NCI-H524 treated with DMSO at 0.1 percent for 48 hours (cell line): Measurements from ENCODE around the gene ABCD1.

ENCODE experiments used
- DNase-seq: peaks from one replicate; lab custom pipeline; 2025; lab: John Stamatoyannopoulos, UW

Gene ABCD1

DNA sequence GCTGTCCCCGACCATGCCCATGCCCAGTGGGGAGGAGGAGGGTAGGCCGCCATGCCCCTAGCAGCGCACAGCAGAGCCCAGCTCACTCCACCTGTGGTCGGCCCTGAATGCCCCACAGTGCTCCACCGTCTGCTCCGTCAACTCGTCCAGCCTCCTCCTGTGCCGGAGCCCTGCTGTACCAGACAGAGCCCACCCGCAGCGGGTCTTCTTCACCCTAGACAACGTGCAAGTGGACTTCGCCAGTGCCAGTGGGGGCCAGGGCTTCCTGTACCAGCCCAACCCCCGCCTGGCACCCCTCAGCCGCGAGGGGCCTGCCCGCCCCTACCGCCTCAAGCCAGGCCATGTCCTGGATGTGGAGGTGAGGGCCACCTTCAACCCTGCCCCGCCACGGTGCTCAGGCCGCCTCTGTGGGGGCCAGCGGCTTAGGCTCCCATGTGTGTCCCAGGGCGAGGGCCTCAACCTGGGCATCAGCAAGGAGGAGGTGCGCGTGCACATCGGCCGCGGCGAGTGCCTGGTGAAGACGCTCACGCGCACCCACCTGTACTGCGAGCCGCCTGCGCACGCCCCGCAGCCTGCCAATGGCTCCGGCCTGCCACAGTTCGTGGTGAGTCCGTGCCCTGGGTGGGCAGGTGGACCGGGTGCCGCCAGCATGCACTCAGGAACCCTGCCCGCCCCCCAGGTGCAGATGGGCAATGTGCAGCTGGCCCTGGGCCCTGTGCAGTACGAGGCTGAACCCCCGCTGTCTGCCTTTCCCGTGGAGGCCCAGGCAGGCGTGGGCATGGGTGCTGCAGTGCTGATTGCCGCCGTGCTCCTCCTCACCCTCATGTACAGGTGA is 49.3 kb downstream of the ABCD1 start:
- DNase-seq = no peak

DNA sequence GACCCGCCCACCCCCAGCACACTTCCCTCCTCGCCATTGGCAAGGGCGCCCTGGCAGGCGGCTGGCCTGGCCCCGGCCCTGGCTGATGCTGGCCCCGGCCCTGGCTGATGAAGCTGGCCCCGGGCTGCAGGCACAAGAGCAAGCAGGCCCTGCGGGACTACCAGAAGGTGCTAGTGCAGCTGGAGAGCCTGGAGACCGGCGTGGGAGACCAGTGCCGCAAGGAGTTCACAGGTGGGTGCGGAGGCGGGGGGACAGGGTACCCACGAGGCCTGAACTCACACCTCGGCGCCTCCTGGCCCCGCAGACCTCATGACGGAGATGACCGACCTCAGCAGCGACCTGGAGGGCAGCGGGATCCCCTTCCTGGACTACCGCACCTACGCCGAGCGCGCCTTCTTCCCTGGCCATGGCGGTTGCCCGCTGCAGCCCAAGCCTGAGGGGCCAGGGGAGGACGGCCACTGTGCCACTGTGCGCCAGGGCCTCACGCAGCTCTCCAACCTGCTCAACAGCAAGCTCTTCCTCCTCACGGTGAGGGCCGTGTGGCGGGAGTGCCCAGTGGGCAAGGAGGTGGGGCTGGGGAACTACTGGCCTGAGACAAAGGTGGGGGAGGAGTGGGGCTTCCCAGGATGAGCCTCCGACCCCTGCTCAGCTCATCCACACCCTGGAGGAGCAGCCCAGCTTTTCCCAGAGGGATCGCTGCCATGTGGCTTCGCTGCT is 50.1 kb downstream of the ABCD1 start:
- no peak for DNase-seq

DNA sequence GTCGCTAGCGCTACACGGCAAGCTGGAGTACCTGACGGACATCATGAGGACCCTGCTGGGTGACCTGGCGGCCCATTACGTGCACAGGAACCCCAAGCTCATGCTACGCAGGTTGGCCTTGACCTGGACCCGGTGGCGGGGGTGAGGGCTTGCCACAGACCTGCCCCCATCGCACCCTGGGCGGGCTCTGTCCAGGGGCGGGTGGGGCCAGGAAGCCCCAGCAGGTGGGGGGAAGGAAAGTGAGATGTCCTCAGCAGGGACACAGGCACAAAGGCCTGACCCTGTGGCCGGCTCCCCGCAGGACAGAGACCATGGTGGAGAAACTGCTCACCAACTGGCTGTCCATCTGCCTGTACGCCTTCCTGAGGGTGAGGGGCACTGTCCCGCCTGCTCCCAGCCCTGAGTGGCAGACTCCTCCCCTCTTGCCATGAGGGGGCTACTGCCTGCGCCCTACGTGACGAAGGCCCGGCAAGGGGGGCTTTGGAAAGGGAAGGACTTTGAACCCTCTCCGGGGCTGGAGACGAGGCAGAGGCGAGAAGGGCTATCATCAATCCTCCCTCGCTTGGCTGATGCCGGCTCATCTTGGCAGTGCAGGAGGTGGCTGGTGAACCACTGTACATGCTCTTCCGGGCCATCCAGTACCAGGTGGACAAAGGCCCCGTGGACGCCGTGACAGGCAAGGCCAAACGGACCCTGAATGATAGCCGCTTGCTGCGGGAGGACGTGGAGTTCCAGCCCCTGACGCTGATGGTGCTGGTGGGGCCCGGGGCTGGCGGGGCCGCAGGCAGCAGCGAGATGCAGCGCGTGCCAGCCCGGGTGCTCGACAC is 50.9 kb downstream of the ABCD1 start:
- no peak for DNase-seq

DNA sequence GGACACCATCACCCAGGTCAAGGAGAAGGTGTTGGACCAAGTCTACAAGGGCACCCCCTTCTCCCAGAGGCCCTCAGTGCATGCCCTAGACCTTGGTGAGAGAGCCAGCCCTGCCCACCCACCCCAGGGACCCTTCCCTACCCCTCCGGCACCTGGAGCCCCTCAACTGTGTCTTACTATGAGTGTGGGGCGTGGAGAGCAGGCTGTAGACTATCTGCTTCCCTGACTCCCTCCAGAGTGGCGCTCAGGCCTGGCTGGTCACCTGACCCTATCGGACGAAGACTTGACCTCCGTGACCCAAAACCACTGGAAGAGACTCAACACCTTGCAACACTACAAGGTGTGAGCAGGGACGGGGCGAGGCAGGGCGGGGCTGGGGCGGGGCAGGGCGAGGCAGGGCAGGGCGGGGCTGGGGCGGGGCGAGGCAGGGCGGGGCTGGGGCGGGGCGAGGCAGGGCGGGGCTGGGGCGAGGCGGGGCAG is 51.5 kb downstream of the ABCD1 start:
- DNase-seq = no peak

- DNase-seq = no peak
These were observed 52.0 kb downstream of the ABCD1 start for GRCh38 chrX:153776611-153777045.

DNA sequence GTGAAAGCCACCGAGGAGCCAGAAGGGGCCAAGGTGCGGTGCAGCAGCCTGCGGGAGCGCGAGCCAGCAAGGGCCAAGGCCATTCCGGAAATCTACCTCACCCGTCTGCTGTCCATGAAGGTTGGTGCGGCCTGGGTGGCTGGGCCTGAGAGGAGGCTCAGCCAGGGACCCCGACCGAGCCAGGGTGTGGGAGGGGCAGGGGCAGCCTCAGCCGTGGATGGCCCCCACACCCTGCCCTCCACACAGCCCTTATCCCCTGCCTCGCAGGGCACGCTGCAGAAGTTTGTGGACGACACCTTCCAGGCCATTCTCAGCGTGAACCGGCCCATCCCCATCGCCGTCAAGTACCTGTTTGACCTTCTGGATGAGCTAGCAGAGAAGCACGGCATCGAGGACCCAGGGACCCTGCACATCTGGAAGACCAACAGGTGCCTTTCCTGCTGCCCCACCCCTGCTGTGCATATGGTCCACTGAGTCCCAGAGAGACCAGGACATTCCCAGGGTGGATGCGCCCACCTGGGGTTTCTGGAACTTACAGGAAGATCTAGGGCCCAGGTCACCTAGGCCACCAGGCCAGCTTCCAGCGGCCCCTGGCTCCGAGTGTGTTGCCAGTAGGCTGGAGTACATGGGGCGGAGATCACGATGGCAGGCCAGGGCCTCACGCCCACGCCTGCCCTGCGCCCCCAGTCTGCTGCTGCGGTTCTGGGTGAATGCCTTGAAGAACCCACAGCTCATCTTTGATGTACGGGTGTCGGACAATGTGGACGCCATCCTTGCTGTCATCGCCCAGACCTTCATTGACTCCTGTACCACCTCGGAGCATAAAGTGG is 52.8 kb downstream of the ABCD1 start:
- DNase-seq = no peak

GRCh38 chrX:153778181-153778580 is 53.5 kb downstream of the ABCD1 start:
- DNase-seq = no peak

- no peak for DNase-seq
These were observed 54.0 kb downstream of the ABCD1 start for GRCh38 chrX:153778684-153779101.

GRCh38 chrX:153779891-153780677 is 55.4 kb downstream of the ABCD1 start:
- no peak for DNase-seq

- no peak for DNase-seq
These were observed 56.2 kb downstream of the ABCD1 start, which contains the start of gene SRPK3 for GRCh38 chrX:153780678-153781427. Gene SRPK3, plus strand, starts transcription at chrX:153781041. Its CDS starts 46 bp downstream, at chrX:153781087.

GRCh38 chrX:153781428-153782047 is 56.9 kb downstream of the ABCD1 start:
- DNase-seq = no peak

DNA sequence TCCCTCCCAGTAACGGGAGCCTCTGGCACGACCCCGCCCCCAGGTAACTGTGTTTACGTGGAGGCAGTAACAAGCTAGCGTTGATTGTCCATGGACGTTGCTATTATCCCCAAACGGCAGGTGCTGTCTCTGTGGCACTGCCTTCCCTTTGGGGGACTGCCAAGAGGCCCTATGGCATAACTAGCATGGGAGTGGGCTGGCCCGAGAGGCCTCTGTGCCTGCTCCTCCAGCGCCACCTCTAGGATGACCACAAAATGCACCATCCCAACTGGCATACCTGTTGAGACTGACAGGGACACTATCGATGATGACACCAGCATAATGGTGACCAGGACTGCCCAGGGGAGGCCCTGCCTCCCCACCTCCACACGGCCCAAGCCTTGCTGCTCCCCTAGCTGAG is 57.7 kb downstream of the ABCD1 start:
- DNase-seq = no peak

GRCh38 chrX:153782871-153783270 is 58.2 kb downstream of the ABCD1 start:
- no peak for DNase-seq

DNA sequence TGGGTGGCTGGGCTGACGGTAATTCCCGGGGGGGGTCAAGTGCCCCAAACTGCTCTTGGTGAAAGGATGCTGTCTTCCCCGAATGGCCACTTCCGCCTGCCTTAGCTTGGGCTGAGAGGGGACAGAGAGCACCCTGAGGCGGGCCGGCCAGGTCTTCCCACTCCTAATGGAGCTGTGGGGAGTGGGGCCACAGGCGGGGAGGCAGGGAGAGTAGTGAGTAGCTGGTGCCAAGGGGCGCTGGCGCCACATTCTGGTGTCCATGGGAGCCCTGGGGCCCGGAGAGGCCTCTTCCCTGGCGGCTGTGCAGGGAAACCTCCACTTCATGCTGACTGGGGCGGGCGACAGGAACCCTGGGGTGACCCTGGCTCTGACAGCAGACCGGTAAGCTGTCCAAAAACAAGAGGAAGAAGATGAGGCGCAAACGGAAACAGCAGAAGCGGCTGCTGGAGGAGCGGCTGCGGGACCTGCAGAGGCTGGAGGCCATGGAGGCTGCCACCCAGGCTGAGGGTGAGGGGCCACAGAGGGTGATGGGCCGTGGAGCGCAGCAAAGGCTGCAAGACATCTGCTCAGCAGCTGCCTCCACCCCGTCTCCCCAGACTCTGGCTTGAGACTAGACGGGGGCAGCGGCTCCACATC is 58.8 kb downstream of the ABCD1 start:
- no peak for DNase-seq

DNA sequence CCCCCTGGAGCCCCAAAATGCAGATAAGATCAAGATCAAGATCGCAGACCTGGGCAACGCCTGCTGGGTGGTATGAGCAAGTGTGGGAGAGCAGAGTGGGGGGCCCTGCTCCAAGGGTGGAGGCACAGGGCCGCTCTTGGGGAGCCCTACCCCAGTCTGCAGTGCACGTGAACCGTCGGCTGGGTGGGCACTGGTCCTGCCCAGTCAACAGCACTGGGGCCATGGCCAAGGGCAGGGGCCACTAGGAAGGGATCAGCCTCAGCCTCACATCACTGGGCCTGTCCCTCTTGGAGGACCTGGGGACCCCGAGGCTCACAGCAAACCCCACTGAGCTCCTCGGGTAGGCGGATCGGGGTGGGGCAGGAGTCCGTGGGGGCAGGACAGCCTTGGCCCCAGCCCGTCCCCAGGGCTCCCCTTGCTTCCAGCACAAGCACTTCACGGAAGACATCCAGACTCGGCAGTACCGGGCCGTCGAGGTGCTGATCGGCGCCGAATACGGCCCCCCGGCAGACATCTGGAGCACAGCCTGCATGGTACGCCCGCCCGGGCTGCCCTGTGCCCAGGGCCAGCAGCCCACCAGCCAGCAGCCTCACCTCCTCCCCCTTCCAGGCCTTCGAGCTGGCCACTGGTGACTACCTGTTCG is 59.8 kb downstream of the ABCD1 start:
- no peak for DNase-seq

DNA sequence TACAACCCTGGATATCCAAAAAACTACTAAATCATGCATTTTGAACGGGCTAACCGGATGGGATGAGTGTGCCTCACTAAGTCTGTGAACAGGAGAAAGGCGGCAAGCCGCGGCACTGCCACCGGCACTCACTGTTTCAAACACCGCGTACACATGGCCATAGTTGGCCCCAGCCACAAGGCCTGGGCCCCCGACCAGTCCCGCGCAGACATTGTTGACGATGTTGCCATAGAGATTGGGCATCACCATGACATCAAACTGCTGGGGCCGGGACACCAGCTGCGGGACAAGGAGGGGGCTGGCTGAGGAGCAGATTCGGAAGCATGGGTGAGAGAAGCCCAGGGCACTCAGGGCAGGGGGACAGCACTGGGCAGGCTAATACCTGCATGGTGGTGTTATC is 62.0 kb downstream of the ABCD1 start:
- no peak for DNase-seq

GRCh38 chrX:153789654-153790053 is 65.0 kb downstream of the ABCD1 start:
- DNase-seq = no peak

GRCh38 chrX:153791104-153791852 is 66.6 kb downstream of the ABCD1 start:
- no peak for DNase-seq
